GM18499 (cell line): ENCODE data around the gene STEAP3.

ENCODE experiments used
- ATAC-seq: cut with Tn5 transposase; IDR thresholded peaks from one replicate; pipeline ENCODE4 v1.9.1; 2021; ENCODE audit warnings: moderate number of reproducible peaks; ENCODE audit not compliant: insufficient read depth, unreplicated experiment

STEAP3 gene

GRCh38 chr2:119245076-119245840 lies 21.6 kb downstream of the STEAP3 start:
- ATAC-seq, result no peak

GRCh38 chr2:119245841-119246230 lies 22.2 kb downstream of the STEAP3 start:
- no peak for ATAC-seq

GRCh38 chr2:119246884-119247843 lies 23.5 kb downstream of the STEAP3 start:
- no peak for ATAC-seq

- ATAC-seq, result no peak
These were observed 24.2 kb downstream of the STEAP3 start for GRCh38 chr2:119247844-119248271.

GRCh38 chr2:119248311-119248710 lies 24.7 kb downstream of the STEAP3 start:
- ATAC-seq, result no peak

GRCh38 chr2:119248751-119249150 lies 25.1 kb downstream of the STEAP3 start:
- no peak for ATAC-seq

GRCh38 chr2:119249311-119249710 lies 25.7 kb downstream of the STEAP3 start:
- no peak for ATAC-seq

- no peak for ATAC-seq
These were observed 26.5 kb downstream of the STEAP3 start for GRCh38 chr2:119249855-119250717.

GRCh38 chr2:119250718-119251290 lies 27.2 kb downstream of the STEAP3 start:
- ATAC-seq, result no peak

- ATAC-seq, result no peak
These were observed 28.0 kb downstream of the STEAP3 start for GRCh38 chr2:119251652-119252051.

- no peak for ATAC-seq
These were observed 28.8 kb downstream of the STEAP3 start for GRCh38 chr2:119252186-119253113.

GRCh38 chr2:119253114-119253702 lies 29.6 kb downstream of the STEAP3 start:
- ATAC-seq, result no peak

GRCh38 chr2:119253760-119254600 lies 30.3 kb downstream of the STEAP3 start:
- no peak for ATAC-seq

- ATAC-seq, result no peak
These were observed 31.0 kb downstream of the STEAP3 start for GRCh38 chr2:119254601-119255080.

- ATAC-seq, result no peak
These were observed 32.3 kb downstream of the STEAP3 start for GRCh38 chr2:119255760-119256581.

- ATAC-seq, result no peak
These were observed 32.9 kb downstream of the STEAP3 start for GRCh38 chr2:119256582-119256921.

GRCh38 chr2:119257198-119257597 lies 33.6 kb downstream of the STEAP3 start:
- no peak for ATAC-seq
